GM19025 (cell line): Measurements from ENCODE around the gene NANP.
"Not testable (repeated sequence)": the region's sequence is repeated elsewhere in the genome, so short reads cannot be mapped to it uniquely, and the experiment has no call there.

Experiments
- ATAC-seq: cut with Tn5 transposase; IDR thresholded peaks from one replicate; pipeline ENCODE4 v1.9.1; 2021; ENCODE audit warnings: mild to moderate bottlenecking, low read depth, moderate library complexity; ENCODE audit not compliant: unreplicated experiment

Gene NANP

GRCh38 chr20:25623736-25624499 is at the start of gene NANP:
Gene NANP (minus strand): TSS chr20:25624014. CDS start chr20:25623948, 66 bp downstream.
- ATAC-seq: peak; percentile 78

- no peak for ATAC-seq
Observed at GRCh38 chr20:25672659-25673235, 48.9 kb upstream of the NANP start.

- no peak for ATAC-seq
Observed at GRCh38 chr20:25669826-25670422, 46.1 kb upstream of the NANP start.

- ATAC-seq: no peak
Observed at GRCh38 chr20:25668446-25668845, 44.6 kb upstream of the NANP start.

DNA sequence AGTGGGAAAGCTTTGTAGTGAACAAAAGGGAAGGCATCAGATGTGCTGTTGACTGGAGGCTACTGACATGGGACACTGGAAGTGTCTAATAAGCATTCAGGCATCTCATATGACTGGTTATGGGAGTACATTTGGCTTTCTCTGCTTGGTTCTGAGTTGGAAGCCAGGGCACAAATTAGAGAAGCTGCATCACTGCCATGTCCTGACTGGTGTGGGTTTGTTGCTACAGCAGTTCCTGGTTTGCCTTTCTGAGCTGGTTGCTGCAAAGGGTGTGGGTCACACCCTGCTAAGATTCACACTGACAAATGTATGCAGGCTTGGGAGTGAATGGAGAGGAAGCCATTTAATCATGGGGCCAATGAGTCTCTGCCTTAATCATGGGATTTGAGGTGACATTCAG is 36.2 kb upstream of the NANP start:
- no peak for ATAC-seq

DNA sequence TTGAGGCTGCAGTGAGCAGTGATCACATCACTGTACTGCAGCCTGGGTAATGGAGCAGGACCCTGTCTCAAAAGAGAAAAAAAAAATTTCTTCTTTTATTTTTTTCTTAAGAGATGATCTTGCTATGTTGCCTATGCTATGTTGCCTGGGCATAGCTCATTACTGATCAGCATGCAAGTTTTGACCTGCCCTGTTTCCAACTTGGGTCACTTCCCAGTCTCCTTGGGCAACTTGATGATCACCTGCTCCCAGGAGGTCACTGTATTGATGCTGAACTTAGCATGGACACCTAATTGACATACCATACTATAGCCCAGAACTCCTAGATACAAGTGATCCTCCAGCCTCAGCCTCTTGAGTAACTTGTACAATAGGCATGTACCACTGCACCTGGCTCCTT is 30.7 kb upstream of the NANP start:
- ATAC-seq: no peak

DNA sequence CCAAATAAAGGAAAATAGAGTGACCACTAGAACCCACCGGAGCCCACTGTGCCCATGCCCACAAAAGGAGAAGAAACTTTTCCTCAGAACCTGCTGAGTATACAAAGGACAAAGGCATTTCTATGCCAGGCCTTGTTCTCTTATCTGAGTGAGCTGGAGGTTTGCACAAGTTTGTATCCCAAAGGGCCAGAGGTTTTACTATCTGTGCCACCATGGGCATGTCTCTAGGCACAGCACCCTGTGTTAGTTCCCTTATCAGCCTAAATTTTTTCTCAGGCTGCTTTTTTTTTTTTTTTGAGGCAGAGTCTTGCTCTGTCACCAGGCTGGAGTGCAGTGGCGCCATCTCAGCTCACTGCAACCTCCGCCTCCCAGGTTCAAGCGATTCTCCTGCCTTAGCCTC is 29.1 kb upstream of the NANP start:
- not testable (repeated sequence) for ATAC-seq

GRCh38 chr20:25644814-25645213 is 21.0 kb upstream of the NANP start:
- ATAC-seq: no peak

- no peak for ATAC-seq
Observed at GRCh38 chr20:25643716-25644115, 19.9 kb upstream of the NANP start.

GRCh38 chr20:25637247-25637646 is 13.4 kb upstream of the NANP start:
- ATAC-seq: no peak

DNA sequence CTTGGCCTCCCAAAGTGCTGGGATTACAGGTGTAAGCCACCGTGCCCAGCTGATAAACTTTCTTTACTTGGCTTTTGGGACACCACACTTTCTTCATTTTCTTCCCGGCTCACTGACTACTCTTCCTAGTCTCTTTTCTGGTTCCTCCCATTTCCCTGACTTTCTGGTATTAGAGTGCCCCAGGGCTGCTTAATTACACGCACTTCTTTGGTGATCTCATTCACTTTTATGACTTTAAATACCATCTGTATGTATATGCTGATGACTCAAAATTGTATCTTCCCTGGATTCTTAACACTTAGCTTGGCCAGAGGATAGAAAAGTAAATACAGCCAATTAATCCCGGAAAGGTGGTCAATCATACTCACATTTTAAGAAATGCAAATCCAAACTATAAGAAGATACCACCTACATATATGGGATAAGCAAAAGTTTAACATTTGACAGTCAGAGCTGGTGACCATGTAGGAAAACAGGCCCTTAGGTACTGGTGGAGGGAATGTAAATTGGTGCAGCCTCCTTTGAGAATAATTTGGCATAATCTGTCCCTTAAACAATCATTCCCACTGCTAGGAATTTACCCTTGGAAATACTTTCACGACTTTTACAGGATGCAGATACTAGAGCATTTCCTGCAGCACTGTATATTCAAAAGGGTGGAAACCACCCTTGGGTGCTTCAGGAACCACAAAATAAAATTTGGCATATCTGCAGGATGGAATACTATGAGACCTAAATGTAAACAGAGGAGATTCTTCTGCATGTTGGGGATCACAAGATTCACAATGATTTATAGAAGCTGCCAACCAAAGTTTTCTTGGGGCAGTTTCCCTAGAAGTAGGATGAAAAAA is 9.4 kb upstream of the NANP start:
- ATAC-seq: no peak

GRCh38 chr20:25630615-25631014 is 6.8 kb upstream of the NANP start:
- ATAC-seq: not testable (repeated sequence)

- ATAC-seq: no peak
Observed at GRCh38 chr20:25629816-25630499, 6.1 kb upstream of the NANP start.

GRCh38 chr20:25626779-25627178 is 3.0 kb upstream of the NANP start:
- no peak for ATAC-seq

- no peak for ATAC-seq
Observed at GRCh38 chr20:25624500-25624939, 706 bp upstream of the NANP start.

DNA sequence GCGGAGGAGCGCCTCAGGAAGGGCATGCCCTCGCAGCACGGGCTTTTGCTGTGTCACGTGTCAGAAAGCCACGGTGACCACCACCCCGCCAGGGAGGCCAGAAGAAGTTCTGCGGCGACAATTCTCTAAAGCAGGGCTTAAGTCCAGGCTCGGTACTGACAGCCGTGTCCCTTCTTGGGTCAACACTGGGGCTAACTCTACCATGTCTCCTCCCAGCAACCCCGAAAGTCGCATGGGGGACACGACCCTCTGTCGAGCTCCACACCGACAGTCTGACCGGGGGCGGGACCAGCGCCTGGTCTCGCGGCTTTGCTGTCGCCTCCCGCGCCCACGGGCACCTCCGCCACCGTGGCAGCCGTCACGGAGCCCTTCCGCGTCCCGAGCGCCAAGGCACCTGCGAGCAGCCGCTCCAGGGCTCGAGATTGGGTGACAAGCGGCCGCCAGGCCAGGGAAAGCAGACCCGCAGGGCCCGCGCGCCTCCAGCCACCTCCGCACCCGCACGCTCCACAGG is 534 bp downstream of the NANP start:
- ATAC-seq: peak; percentile 1

DNA sequence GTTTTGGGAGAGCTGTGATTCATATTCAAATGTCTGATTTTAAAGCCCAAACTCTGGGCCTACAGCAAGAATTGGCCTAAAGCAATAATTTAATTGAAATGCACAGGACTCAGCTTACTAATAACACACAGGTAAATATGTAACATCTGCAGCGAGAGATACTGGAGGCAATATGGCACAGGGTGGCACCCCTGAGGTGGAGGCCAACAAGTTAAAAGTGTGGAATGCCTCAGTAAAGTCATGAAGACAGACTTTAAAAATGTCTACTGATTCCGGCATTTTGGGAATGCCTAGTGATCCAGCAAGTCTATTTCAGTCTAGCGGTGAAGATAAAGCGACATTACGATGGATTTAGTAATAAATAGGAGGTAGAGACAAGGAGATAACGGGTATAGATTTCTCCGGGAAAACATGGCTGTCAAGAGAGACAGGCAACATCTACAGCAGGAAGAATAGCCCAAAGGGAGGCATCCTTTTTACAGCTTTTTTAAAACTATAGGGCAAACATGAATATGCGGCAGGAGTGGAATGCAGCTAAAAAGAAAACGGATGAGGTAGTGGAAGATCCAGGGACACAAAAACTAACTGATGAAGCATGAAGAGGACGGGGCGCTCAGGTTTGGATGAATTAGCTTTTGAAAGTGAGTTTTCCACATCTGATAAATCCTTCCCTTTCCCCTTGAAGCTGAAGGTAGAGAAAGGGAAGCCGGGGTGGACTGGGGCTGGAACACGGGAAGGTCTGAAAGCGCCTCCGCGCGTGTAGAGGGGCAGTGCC is 1.2 kb downstream of the NANP start:
- ATAC-seq: no peak

DNA sequence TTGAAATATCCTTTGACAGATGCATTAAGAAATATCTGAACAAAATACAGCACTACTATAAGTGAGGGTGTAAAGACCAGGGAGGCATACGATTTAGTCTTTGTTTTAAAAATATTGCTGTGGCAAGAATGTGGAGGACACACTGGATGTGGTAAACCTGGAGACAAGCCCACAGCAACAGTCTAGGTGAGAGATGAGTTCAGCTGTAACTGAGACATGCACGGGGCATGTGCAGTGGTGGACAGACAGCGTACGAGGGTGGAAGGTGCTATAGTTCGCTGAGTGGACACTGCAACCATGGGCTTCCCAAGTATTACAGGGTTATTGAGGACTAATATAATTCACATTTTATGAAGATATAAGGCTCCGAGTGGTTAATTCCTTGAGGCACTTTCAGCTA is 1.8 kb downstream of the NANP start:
- ATAC-seq: no peak

DNA sequence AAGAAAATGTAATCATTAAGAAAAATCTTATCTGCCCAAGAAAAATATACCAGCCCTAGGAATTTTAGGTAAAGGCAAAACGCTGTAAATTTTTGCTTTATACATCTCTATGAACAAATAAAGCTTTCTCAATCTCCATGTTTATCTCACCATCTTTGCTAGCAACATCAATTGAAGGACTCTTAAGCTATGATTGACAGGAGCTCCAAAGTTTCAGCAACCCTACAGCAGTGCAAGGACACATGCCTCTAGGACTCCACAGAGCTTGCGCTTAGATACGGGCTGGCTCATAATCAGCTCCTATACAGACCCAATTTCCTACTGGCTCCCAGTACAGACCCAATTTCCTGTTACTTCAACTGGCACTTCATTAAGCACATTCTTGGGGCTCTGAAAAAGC is 4.3 kb downstream of the NANP start:
- ATAC-seq: no peak
